Raji (cell line): ENCODE measurements around the gene CIT.

Experiments used
- POLR2A ChIP-seq: IDR thresholded peaks from 2 replicates; pipeline ENCODE4 v1.6.1; 2011; ENCODE audit warnings: low read depth, low read length, control low read depth; ENCODE audit not compliant: insufficient read depth

CIT gene

GRCh38 chr12:119876761-119877638 is at the start of gene CIT:
CIT (minus strand) TSS chr12:119877320; CDS start chr12:119876168, 1,152 bp downstream.
- TF ChIP-seq POLR2A: peak; percentile 78

- no peak for TF ChIP-seq POLR2A
These were observed 48.1 kb upstream of the CIT start for GRCh38 chr12:119925269-119925668.

- no peak for TF ChIP-seq POLR2A
These were observed 42.9 kb upstream of the CIT start for GRCh38 chr12:119920064-119920463.

- TF ChIP-seq POLR2A: no peak
These were observed 38.9 kb upstream of the CIT start for GRCh38 chr12:119915894-119916510.

- TF ChIP-seq POLR2A: no peak
These were observed 37.5 kb upstream of the CIT start for GRCh38 chr12:119914666-119915065.

GRCh38 chr12:119913536-119914330 is 36.6 kb upstream of the CIT start:
- no peak for TF ChIP-seq POLR2A

- TF ChIP-seq POLR2A: no peak
These were observed 34.1 kb upstream of the CIT start for GRCh38 chr12:119911182-119911581.

GRCh38 chr12:119910586-119910985 is 33.5 kb upstream of the CIT start:
- TF ChIP-seq POLR2A: no peak

GRCh38 chr12:119902084-119902509 is 25.0 kb upstream of the CIT start:
- no peak for TF ChIP-seq POLR2A

- TF ChIP-seq POLR2A: no peak
These were observed 24.6 kb upstream of the CIT start for GRCh38 chr12:119901670-119902069.

GRCh38 chr12:119894916-119895315 is 17.8 kb upstream of the CIT start:
- no peak for TF ChIP-seq POLR2A

- TF ChIP-seq POLR2A: no peak
These were observed 8.4 kb upstream of the CIT start for GRCh38 chr12:119885549-119885948.

- TF ChIP-seq POLR2A: no peak
These were observed 6.1 kb upstream of the CIT start for GRCh38 chr12:119883237-119883636.

- no peak for TF ChIP-seq POLR2A
These were observed 474 bp upstream of the CIT start for GRCh38 chr12:119877639-119877948.

GRCh38 chr12:119870457-119870856 is 6.7 kb downstream of the CIT start:
- TF ChIP-seq POLR2A: no peak

- TF ChIP-seq POLR2A: no peak
These were observed 7.4 kb downstream of the CIT start for GRCh38 chr12:119869720-119870119.
